ENCODE results near the gene ATAD3A.

ATAD3A gene

GRCh38 chr1:1538989-1539309, 27.0 kb downstream of the ATAD3A start:
- DNase-seq: no peak
- no peak for TF ChIP-seq GATA1 (IDR thresholded peaks at IDR 0.05; ENCODE audit: low read depth, low read length)
- TF ChIP-seq POLR2A (IDR thresholded peaks at IDR 0.05; ENCODE audit: low read length): no peak

- TF ChIP-seq POLR2A (IDR thresholded peaks at IDR 0.05; ENCODE audit: low read length) (no peak), GATA1 (IDR thresholded peaks at IDR 0.05; ENCODE audit: low read depth, low read length) (no peak)
- DNase-seq: no peak
Observed at GRCh38 chr1:1539310-1540089, 27.5 kb downstream of the ATAD3A start.

GRCh38 chr1:1540090-1540817, 28.3 kb downstream of the ATAD3A start, which contains the start of gene TMEM240:
TMEM240 (minus strand) TSS chr1:1540624; CDS start chr1:1540346, 278 bp downstream.
- TF ChIP-seq GATA1 (IDR thresholded peaks at IDR 0.05; ENCODE audit: low read depth, low read length) (no peak), POLR2A (IDR thresholded peaks at IDR 0.05; ENCODE audit: low read length) (no peak)

GRCh38 chr1:1540818-1541628, 29.1 kb downstream of the ATAD3A start:
- no peak for DNase-seq
- TF ChIP-seq GATA1 (IDR thresholded peaks at IDR 0.05; ENCODE audit: low read depth, low read length) (no peak), POLR2A (IDR thresholded peaks at IDR 0.05; ENCODE audit: low read length) (no peak)

More at GRCh38 chr1:1540090-1540817, 28.3 kb downstream of the ATAD3A start, which contains the start of gene TMEM240:
- DNase-seq: peak; percentile 52

- TF ChIP-seq POLR2A (IDR thresholded peaks at IDR 0.05; ENCODE audit: low read length) (no peak), GATA1 (IDR thresholded peaks at IDR 0.05; ENCODE audit: low read depth, low read length) (no peak)
- no peak for DNase-seq
Observed at GRCh38 chr1:1541956-1542765, 30.2 kb downstream of the ATAD3A start.

GRCh38 chr1:1542766-1543705, 31.1 kb downstream of the ATAD3A start:
- peak; percentile 62 to 70 for DNase-seq
- no peak for TF ChIP-seq GATA1 (IDR thresholded peaks at IDR 0.05; ENCODE audit: low read depth, low read length)
- no peak for TF ChIP-seq POLR2A (IDR thresholded peaks at IDR 0.05; ENCODE audit: low read length)

DNA sequence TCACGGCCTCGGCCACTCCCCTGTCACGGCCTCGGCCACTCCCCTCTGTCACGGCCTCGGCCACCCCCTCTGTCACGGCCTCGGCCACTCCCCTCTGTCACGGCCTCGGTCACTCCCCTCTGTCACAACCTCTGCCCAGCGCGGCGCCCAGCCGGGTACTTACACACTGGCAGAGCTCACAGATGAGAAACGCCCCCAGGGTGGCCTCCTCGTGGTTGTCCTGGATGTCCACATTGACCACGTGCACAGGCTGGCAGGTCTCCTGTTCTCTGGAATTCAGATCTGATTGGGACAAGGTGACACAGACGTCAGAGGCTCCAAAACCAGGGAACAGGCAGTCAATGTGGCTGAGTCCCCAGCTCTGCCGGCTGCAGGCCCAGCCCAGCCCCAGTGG, 31.7 kb downstream of the ATAD3A start:
- DNase-seq: no peak
- TF ChIP-seq POLR2A (IDR thresholded peaks at IDR 0.05; ENCODE audit: low read length): no peak
- no peak for TF ChIP-seq GATA1 (IDR thresholded peaks at IDR 0.05; ENCODE audit: low read depth, low read length)

GRCh38 chr1:1544544-1544943, 32.6 kb downstream of the ATAD3A start:
- TF ChIP-seq POLR2A (IDR thresholded peaks at IDR 0.05; ENCODE audit: low read length) (no peak), GATA1 (IDR thresholded peaks at IDR 0.05; ENCODE audit: low read depth, low read length) (no peak)
- DNase-seq: no peak

DNA sequence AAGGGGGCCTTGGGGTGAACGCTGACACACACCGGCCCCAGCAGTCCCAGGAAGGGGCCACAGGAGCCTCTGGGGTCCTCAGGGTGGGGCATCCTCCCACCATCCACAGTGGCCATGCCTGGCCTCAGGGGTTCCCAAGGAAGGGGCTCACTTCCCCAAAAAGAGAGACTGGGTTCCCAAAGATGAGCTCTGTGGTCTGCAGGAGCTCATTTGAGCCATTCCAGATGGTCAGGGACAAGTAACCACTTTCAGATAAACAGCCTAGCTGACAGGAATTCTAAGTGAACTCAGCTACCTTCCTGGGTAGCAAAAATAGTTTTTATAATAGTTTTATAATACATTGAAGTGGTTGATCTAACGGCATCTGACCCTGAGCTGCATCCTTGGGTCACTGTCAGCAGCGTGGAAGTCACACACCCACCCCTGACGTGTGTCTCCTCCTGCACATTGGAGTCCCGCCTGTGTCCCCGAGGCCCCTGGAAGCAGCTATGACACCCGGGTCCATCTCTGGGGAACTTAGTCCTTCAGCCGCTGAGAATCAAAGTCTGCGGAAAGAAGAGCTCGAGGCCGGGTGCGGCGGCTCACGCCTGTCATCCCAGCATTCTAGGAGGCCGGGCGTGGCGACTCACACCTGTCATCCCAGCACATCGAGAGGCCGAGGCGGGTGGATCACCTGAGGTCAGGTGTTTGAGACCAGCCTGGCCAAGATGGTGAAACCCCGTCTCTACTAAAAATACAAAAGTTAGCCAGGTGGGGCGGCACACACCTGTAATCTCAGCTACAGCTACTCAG, 34.2 kb downstream of the ATAD3A start:
- TF ChIP-seq POLR2A (IDR thresholded peaks at IDR 0.05; ENCODE audit: low read length) (no peak), GATA1 (IDR thresholded peaks at IDR 0.05; ENCODE audit: low read depth, low read length) (no peak)
- DNase-seq: no peak

- TF ChIP-seq GATA1 (IDR thresholded peaks at IDR 0.05; ENCODE audit: low read depth, low read length): no peak
- no peak for TF ChIP-seq POLR2A (IDR thresholded peaks at IDR 0.05; ENCODE audit: low read length)
- no peak for DNase-seq
Observed at GRCh38 chr1:1547011-1547410, 35.0 kb downstream of the ATAD3A start.

DNA sequence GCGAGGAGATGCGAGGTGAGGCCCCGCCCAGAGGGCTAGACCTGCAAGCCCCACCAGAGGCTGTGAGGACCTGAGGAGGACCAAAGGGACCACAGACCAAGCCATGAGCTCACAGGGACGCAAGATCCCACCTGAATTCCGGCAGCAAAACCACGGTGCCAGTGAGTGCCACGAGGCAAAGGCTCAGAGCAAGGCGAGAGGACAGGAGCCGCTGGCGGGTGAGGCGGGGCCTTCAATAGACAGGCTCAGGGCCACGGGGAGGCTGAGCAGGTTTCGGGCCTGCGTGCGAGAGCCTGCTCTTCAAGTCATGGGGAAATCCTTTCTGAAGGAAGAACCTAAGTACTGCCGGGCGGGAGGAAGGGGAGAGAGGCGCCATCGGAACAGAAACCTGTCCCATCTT, 35.5 kb downstream of the ATAD3A start:
- no peak for TF ChIP-seq GATA1 (IDR thresholded peaks at IDR 0.05; ENCODE audit: low read depth, low read length)
- TF ChIP-seq POLR2A (IDR thresholded peaks at IDR 0.05; ENCODE audit: low read length): no peak
- DNase-seq: no peak

Data from erythroblast (primary cell).